Fibroblast of skin of scalp (primary cell): ENCODE measurements around the gene KLHL18.
"Not testable (repeated sequence)": the region's sequence is repeated elsewhere in the genome, so short reads cannot be mapped to it uniquely, and the experiment has no call there.

Experiments
- DNase-seq: peaks from one replicate; pipeline ENCODE4 v3.0.0-alpha.2; 2013

Gene KLHL18

DNA sequence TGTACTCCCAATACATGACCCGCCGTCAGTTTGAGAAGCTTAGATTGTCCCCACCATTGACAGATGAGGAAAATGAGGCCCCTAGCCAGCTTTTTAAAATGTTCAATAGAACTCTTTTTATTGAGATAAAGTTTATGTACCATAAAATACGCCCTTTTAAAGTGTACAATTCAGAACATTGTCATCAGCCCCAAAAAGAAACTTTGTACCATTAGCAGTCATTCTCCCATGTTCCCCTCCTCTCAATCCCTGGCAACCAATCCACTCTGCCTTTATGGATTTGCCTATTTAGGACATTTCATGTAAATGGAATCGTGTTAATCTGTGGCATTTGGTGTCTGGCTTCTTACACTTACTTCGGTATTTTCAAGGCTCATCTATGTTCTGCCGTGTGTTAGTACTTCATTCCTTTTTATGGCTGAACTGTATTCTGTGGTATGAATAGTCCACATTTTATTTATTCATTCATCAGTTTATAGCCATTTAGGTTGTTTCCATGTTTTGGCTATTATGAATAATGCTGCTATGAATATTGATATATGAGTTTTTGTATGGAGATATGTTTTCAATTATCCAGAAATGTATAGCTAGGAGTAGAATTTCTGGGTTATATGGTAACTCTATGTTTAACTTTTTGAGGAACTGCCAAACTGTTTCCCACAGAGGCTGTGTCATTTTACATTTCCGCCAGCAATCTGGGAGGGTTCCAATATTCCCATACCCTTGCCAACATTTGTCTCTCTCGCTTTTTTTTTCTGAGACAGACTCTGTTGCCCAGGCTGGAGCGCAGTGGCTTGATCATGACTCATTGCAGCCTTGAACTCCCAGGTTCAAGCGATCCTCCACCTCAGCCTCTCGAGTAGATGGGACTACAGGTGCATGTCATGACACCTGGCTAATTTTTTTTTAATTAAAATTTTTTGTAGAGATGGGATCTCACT, 82.7 kb downstream of the KLHL18 start:
- DNase-seq, result peak; percentile 94

DNA sequence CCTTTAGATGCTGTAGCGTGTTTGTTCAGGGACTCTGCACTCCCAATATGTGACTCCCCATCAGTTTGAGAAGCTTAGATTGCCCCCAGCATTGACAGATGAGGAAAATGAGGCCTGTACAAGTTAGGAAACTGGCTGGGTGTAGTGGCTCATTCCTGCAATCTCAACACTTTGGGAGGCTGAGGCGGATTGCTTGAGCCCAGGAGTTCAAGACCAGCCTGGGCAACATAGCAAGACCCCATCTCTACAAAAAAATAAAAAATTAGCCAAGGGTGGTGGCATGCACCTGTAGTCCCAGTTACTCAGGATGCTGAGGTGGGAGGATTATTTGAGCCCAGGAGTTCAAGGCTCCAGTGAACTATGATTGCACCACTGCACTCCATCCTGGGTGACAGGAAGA, 84.1 kb downstream of the KLHL18 start:
- DNase-seq, result no peak

DNA sequence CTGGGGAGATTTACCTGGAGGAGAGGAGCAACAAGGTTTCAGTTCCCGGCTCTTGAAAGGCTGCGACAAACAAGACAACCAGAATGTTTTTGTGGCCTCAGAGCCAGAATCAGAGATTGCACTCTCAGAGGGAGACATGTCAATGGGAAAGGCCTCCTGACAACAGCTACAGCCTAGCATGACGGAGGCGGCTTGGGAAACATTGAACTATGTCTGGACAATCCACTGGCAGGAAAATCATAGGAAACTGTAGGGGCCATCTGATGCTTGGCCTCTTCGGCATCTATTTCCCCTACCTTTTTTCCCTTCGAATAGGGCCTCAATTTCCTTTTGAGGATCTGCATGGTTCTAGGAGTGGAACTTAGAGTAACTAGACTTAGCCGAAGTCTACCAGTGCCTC, 84.9 kb downstream of the KLHL18 start:
- DNase-seq, result no peak

- not testable (repeated sequence) for DNase-seq
These were observed 87.3 kb downstream of the KLHL18 start for GRCh38 chr3:47370020-47370419.

GRCh38 chr3:47370887-47371697, 88.3 kb downstream of the KLHL18 start:
- peak; percentile 17 for DNase-seq

DNA sequence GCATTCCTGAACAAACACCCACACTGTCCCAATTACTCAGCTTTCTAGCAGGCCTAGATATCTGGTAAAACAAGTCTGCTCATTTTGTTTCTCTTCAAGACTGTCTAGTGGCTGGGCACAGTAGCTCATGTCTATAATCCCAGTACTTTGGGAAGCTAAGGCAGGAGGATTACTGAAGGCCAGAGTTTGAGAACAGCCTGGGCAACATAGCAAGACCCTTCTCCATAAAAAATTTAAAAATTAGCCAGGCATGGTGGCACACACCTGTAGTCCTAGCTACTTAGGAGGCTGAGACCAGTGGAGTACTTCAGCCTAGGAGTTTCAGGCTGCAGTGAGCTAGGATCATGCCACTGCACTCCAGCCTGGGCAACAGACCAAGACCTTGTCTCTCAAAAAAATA, 91.8 kb downstream of the KLHL18 start:
- no peak for DNase-seq

- DNase-seq, result no peak
These were observed 93.6 kb downstream of the KLHL18 start for GRCh38 chr3:47376393-47376792.

DNA sequence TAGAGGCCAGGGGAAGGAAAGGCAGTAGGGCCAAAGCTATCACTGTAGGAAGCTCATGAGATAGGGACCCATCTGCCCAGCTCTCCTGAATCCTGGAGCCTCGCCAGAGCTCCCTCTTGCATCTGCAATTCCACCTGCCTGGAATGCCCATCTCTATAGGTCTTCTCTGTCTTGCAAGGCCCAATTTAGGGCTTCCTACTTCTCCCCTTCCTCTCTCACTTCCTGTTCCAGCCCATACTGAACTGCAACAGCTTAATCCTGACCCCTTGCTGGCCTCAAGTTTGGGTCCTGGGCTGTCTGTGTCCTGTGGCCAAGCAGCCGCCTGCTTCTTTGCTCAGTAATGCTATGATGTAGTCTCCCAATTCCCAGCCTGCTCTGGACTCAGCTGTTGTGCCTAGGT, 94.4 kb downstream of the KLHL18 start:
- DNase-seq, result no peak

DNA sequence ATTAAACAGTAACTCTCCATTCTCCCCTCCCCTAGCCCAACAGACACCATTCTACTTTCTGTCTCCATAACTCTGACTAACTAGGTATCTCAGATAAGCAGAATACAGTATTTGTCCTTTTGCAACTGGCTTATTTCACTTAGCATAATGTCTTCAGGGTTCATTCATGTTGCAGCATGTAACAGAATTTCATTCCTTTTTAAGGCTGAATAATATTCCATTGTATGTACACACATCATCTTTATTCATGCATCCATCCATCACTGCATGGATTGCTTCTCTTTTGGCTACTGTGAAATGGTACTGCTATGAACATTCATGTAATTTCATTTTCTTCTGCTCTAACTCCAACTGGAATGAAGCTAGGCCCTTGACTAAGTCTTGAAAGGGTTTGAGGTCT, 96.1 kb downstream of the KLHL18 start:
- no peak for DNase-seq

DNA sequence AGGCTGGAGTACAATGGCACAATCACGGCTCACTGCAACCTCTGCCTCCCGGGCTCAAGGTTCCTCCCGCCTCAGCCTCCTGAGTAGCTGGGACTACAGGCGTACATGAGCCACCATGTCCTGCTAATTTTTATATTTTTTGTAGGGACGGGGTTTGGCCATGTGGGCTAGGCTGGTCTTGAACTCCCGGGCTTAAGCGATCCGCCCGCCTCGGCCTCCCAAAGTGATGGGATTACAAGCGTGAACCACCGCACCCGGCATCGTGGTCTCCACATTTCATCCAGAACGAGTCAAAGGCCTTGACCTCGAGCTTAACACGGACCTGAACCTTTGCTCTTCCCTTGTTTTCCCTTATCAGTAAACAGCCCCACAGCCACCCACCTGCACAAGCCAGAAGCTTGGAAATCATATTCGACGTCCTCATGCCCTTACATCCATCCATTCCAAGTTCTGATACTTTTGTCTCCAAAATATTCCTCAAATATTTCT, 96.7 kb downstream of the KLHL18 start:
- DNase-seq, result no peak

- no peak for DNase-seq
These were observed 97.4 kb downstream of the KLHL18 start for GRCh38 chr3:47380026-47380600.

GRCh38 chr3:47380601-47381316, 98.0 kb downstream of the KLHL18 start, which contains the start of gene PTPN23:
Gene PTPN23, plus strand, starts transcription at chr3:47381021. Its CDS starts 76 bp downstream, at chr3:47381097.
- DNase-seq, result peak; percentile 99

- peak; percentile 90 for DNase-seq
These were observed 98.8 kb downstream of the KLHL18 start for GRCh38 chr3:47381317-47382157.

DNA sequence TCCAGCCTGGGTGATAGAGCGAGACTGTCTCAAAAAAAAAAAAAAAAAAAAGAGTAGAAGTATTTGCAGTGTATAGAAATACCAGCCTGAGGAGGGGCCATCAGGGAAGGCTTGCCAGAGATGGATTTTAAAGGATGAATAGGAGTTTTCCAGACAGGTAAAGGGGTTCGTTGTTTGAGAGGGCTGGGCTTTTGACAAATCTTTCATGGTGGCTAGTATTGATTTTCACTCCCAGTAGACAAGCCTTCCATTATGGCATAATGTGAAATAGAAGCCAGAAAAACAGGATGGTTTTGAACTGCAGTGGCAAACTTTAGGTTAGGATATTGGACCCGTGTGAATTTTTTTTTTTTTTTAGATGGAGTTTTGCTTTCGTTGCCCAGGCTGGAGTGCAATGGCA, 101.7 kb downstream of the KLHL18 start:
- no peak for DNase-seq

DNA sequence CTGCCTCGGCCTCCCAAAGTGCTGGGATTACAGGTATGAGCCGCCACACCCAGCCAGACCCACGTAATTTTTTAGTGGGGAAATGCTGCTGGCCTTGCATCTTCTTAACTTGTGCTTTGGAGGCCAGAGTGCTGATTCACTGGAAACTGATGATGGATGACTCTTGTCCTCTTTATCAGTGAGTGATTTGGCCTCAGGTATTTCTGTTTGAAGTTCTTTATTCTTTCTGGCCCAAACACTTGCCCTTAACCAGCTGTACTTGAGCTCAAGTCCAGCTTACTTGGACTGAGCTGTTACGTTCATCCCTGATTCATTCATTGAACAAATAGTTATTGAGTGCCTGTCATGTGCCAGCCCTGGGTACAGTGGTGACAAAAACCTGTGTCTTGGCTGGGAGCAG, 102.3 kb downstream of the KLHL18 start:
- DNase-seq, result no peak

DNA sequence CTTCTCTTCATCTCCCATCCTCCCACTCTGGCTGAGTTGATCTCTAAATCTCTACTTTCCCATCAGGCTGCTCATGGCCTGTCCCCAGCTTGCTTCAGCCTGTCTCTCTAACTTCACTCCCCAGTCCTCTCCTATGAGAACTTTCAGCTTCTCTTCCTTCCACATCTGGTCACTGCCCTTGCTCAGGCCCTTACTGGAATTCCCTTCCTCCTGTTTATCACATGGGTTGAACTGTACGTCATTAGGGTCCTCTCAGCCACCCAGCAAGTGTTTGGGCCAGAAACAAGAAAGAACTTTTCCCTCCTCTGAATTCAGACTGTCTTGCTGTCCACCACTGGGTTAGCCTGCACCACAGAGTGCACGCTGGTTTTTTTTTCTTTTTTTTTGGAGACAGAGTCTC, 103.1 kb downstream of the KLHL18 start:
- DNase-seq, result no peak

- no peak for DNase-seq
These were observed 110.2 kb downstream of the KLHL18 start for GRCh38 chr3:47392933-47393332.

- peak; percentile 38 for DNase-seq
These were observed 111.6 kb downstream of the KLHL18 start for GRCh38 chr3:47394140-47394870.

DNA sequence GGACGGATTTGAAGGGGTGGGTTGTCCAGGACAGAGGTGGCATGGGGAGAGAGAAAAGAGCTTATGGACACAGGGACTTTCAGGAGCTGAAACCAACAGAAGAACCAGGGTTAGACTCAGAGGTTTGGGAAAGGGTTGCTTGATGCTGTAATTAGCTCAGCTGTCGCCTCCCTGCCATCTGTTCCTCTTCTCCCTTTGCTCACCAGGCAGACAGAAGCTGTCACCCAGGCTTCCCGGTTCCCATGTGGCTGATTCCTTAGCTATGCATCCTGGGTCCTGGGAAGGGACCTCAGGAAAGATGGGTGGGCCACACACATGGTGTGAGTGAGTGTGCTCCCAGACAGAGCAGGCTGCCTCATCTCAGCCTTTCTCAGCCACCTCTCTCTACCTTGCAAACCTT, 112.1 kb downstream of the KLHL18 start:
- no peak for DNase-seq
